K562 (cell line): Measurements from ENCODE around the gene IRAG1. TPM values are rescaled to one million over a fixed set of nuclear protein-coding genes. Genes with fewer than 3 reads are reported as not detected.

ENCODE experiments used
- C11orf30 ChIP-seq: fragments of 450-650 bp; IDR thresholded peaks from 2 replicates; pipeline ENCODE4 v1.6.1; 2016; ENCODE audit warnings: low read depth, mild to moderate bottlenecking
- CBX8 ChIP-seq: fragments of 200-600 bp; sonication (generic); IDR thresholded peaks from 2 replicates; pipeline ENCODE4 v1.6.1; 2012; ENCODE audit warnings: borderline replicate concordance, mixed run types, low read depth, mild to moderate bottlenecking, moderate library complexity, mixed read lengths, low read length, control low read depth, inconsistent platforms; ENCODE audit not compliant: poor library complexity, severe bottlenecking; ENCODE audit errors: extremely low read depth
- CXXC5 ChIP-seq: fragments of 250-450 bp; sonication (Bioruptor Pico); IDR thresholded peaks from 2 replicates; pipeline ENCODE4 v1.8.0; 2022; ENCODE audit warnings: inconsistent platforms, mild to moderate bottlenecking, moderate library complexity
- DNMT1 ChIP-seq: fragments of 450-650 bp; IDR thresholded peaks from 2 replicates; pipeline ENCODE4 v1.6.1; 2016; ENCODE audit warnings: antibody characterized with exemption, mild to moderate bottlenecking
- ETV1 ChIP-seq: fragments of 450-650 bp; conservative IDR thresholded peaks from 2 replicates; pipeline ENCODE4 v1.6.1; 2016; ENCODE audit warnings: missing genetic modification characterization, control low read depth, low read depth, missing compliant biosample characterization
- GTF2E2 ChIP-seq: fragments of 200-800 bp; sonication (Bioruptor generic); IDR thresholded peaks from 2 replicates; pipeline ENCODE4 v1.6.1; 2016; ENCODE audit warnings: missing genetic modification characterization, missing compliant biosample characterization
- HES1 ChIP-seq: fragments of 450-650 bp; IDR thresholded peaks from 2 replicates; pipeline ENCODE4 v1.6.1; 2016; ENCODE audit warnings: low read depth, mild to moderate bottlenecking, moderate library complexity
- HMG20B ChIP-seq: fragments of 250-450 bp; sonication (Bioruptor Pico); IDR thresholded peaks from 2 replicates; pipeline ENCODE4 v1.5.0; 2021; ENCODE audit warnings: mild to moderate bottlenecking
- HMGXB4 ChIP-seq: sonication (generic); formaldehyde crosslinking; IDR thresholded peaks from 2 replicates; pipeline ENCODE4 v1.8.1; 2023; ENCODE audit warnings: mild to moderate bottlenecking, missing genetic modification reagents
- MAX ChIP-seq: sonication (generic); formaldehyde crosslinking; IDR thresholded peaks from 2 replicates; pipeline ENCODE4 v1.9.0; 2022; ENCODE audit warnings: mild to moderate bottlenecking, missing genetic modification reagents
- PHF21A ChIP-seq: fragments of 450-650 bp; IDR thresholded peaks from 2 replicates; pipeline ENCODE4 v1.6.1; 2017; ENCODE audit warnings: low read depth, borderline replicate concordance
- RUNX1 ChIP-seq: sonication (generic); IDR thresholded peaks from 2 replicates; pipeline ENCODE4 v1.6.1; 2016; ENCODE audit warnings: antibody characterized with exemption, low read depth
- SREBF1 ChIP-seq: fragments of 150-350 bp; IDR thresholded peaks from 2 replicates; pipeline ENCODE4 v1.6.1; 2014; ENCODE audit warnings: antibody characterized with exemption, low read depth, low read length, borderline replicate concordance
- TCF7L2 ChIP-seq: fragments of 150-350 bp; IDR thresholded peaks from 2 replicates; pipeline ENCODE4 v1.6.1; 2016; ENCODE audit warnings: low read depth, mild to moderate bottlenecking, low read length, moderate library complexity
- XRCC4 ChIP-seq: IDR thresholded peaks from one replicate; pipeline ENCODE4 v1.6.1; 2011; ENCODE audit not compliant: insufficient read depth, insufficient read length; ENCODE audit errors: extremely low read depth
- ZBTB17 ChIP-seq: fragments of 450-650 bp; formaldehyde crosslinking; IDR thresholded peaks from 2 replicates; pipeline ENCODE4 v1.4.0; 2020; ENCODE audit warnings: mild to moderate bottlenecking
- ZBTB49 ChIP-seq: sonication (generic); formaldehyde crosslinking; IDR thresholded peaks from 2 replicates; pipeline ENCODE4 v1.8.0; 2022; ENCODE audit warnings: missing genetic modification reagents, mild to moderate bottlenecking, borderline replicate concordance
- ZNF212 ChIP-seq: fragments of 450-650 bp; formaldehyde crosslinking; IDR thresholded peaks from 2 replicates; pipeline ENCODE4 v1.4.0; 2020; ENCODE audit warnings: mild to moderate bottlenecking
- ZNF274 ChIP-seq: IDR thresholded peaks from 2 replicates; pipeline ENCODE4 v1.6.1; 2011; ENCODE audit warnings: low read depth, mild to moderate bottlenecking, low read length, moderate library complexity, borderline replicate concordance
- ZNF583 ChIP-seq: fragments of 250-450 bp; sonication (Bioruptor Pico); IDR thresholded peaks from 2 replicates; pipeline ENCODE4 v1.4.0; 2020
- polyA plus RNA-seq, 8 experiments: library from polyadenylated mRNA; depleted of rRNA in 4 of 8; stranded (reverse) in 5 of 8; unstranded in 3 of 8; fragments of >200 nt; fragmentation: Nextera tagmentation in 2 of 8; fragmentation: Illumina TruSeq in 1 of 8; extraction: Ambion mirVana in 2 of 8; extraction: Trizol in 1 of 8; gene quantifications; 2 replicates each; pipeline versions ENCODE4 v1.2.1 to v1.2.3, GENCODE V29; 2011 to 2014; ENCODE audit warnings: inconsistent platforms in 1 of 8, missing spikeins in 1 of 8
- total RNA-seq, 7 experiments: library from RNA; depleted of rRNA in 6 of 7; stranded (reverse); fragments of >200 nt in 6 of 7; fragmentation: Illumina TruSeq in 2 of 7; extraction: Trizol in 2 of 7; gene quantifications; 2 replicates each; pipeline versions ENCODE4 v1.2.1 to v1.2.3, GENCODE V29; 2011 to 2021; ENCODE audit warnings: low replicate concordance in 1 of 7

IRAG1 gene
- total and polyA plus RNA-seq, 9 of the 15 experiments (the other 6 are each of a cell fraction or from before 2014, with no cell fraction given) = 0.01 to 0.22 (median 0.09) TPM; not detected in 1

- TF ChIP-seq HES1 (no peak), GTF2E2 (tag) (no peak), HMG20B (CRISPR knock-in tag) (no peak), ZNF583 (CRISPR knock-in tag) (no peak), ZBTB49 (CRISPR knock-in tag) (no peak), PHF21A (no peak), C11orf30 (peak; percentile 82), TCF7L2 (peak; percentile 70), MAX (CRISPR knock-in tag) (no peak), CXXC5 (peak; percentile 62), RUNX1 (no peak), SREBF1 (no peak), ZBTB17 (CRISPR knock-in tag) (no peak), DNMT1 (no peak), ETV1 (0 out of 2 replicates have a peak, but pooled peaks have one; percentile 18), XRCC4 (no peak), ZNF212 (CRISPR knock-in tag) (no peak), ZNF274 (no peak), HMGXB4 (CRISPR knock-in tag) (no peak), CBX8 (no peak)
Measured at GRCh38 chr11:10659339-10660216, 34.0 kb downstream of the IRAG1 start (continued).
